ELR (cell line): ENCODE results near the gene TTYH3.

Source experiments
- DNase-seq: peaks from one replicate; pipeline ENCODE4 v3.0.0-alpha.2; 2015; ENCODE audit warnings: low read depth

TTYH3 gene

DNA sequence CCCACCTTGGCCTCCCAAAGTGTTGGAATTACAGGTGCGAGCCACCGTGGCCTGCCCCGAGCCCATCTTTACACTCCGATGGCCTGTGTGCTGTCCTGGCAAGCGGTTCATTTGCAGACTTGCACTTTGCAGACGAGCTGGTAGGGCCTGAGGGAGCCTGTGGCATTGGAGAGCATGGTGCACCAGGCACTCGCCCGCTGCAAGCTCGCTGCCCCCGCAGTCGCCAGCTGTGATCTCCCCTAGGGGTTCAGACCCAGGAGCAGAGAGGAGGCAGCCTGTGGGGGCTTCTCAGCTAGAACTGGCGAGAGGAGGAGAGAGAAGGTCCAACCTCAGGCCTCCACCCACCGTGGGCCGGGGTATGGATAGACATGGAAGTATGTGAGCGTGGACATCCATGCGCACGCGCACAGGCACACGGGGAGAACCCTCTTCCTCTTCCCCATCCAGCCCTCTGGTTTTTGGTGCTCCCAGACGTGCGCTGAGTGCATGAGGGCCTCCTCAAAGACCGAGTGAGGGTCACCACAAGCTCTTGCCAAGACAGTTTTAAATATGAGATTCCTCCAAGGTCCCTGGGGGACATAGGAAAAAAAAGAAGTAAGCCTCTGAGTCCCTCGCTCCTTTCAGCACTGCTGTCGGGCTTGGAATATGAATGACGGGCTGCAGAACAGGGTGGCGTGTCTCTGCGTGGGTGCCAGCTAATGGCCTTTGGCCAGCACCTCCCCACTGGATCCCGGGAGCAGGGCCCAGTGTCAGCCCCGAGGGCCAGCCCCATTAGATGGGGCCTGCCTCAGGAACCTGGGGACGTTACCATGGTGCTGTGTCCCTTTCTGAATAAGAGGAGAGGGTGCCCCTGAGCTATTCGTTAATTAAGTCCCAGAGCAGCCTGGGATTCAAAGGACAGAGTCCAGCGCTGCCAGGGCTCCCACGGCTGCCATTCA lies 15.1 kb upstream of the TTYH3 start:
- DNase-seq: no peak

DNA sequence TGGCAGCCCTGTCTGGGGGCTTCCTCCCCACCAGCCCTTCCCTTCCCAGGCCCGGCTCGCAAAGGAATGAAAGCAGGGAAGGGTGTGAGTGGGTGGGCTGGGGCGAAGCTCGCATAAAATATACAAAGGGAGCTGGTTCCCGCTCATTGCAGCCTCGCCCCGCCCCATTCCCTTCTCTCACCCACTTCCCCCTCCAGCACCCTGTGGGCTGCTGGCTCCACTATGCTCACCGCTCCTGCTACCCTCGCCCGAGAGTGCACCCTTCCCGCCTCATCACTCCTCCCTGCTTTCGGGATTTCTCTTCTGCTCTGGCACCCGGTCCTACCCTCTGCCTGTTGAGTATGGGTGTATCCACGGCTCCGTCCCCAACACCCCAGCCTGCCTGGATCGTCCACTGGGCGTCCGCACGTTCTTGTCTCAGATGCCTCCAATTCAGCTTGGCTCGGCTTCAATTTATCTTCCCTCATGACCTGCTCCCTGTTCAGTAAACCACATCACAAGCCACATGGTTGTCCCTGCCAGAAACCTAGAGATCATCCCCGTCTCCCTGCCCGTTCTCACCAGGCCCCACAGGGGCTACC lies 14.4 kb upstream of the TTYH3 start:
- DNase-seq: no peak

DNA sequence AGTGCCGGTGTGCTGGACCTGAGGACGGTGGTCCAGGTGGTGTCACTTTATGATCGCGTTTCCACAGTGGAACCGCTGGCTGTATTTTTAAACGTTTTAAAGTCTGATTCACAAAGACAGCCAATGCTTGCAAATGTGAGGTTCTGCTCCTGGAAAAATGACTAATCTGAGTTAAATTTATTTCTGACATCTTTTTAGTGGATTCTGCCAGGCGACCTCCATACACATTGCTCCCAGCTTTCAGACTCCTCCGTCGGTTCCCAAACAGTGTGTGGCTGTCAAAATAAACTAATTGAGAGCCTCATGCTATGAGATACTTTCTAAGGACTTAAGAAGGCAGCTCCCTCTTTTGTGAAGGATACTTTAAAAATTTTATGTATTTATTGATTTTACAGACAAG lies 12.7 kb upstream of the TTYH3 start:
- DNase-seq: peak; percentile 33

DNA sequence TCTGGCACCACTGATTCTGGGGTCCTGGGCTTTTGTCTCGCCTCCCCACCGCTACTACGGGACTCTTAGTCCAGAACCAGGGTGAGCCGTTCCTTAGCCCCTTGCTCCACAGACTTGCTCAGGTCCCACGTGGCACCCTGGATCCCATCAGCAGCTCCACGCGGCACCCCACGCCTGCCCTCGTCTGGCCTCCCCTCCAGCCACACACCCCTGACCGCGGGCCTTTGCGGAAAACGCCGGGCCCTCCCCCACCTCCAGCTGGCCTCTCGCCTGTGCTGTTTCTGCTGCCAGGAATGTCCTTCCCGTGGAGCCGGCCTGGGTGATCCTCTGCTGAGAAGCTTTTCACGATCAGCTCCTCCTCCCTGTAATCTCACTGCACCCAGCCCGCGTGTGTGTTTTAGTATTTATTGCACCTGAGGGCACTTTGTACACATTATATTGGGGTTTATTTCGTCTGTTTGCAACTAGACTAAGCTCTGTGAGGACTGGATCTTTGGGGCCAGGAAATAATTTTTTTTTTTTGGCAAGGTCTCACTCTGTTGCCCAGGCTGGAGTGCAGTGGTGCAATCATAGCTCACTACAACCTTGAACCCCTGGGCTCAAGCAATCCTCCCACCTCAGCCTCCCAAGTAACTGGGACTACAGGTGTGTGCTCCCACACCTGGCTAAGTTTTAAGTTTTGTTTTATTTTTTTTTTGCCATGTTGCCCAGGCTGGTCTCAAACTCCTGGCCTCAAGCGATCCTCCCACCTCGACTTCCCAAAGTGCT lies 10.5 kb upstream of the TTYH3 start:
- DNase-seq: peak; percentile 23

DNA sequence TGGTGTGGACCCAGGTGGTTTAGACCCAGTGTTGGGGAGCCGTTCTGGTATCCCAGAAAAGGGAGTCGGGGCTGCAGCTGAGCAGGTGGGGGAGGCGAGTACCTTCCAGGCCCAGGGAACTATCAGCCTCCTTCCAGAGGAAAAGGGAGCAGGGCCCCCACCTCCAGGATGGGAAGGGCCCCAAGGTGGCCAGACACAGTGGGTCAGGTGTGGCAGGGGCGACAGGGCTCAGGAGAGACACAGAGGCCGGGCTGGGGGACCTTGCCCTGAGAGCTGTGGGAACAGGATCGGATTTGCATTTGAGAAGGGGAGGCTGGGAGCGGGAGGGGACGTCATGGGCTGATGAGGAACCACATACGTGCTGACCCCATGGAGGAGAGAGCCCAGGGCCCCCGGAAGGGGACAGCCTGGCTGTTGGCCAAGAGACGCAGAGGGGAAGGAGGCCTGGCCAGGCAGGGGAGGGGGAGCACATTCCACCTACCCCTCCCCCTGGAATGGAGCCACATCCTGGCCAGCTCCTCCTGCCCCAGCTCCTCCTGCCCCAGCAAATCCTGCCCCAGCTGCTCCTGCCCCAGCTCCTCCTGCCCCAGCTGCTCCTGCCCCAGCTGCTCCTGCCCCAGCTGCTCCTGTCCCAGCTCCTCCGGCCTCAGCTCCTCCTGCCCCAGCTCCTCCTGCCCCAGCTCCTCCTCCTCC lies 9.7 kb upstream of the TTYH3 start:
- no peak for DNase-seq

DNA sequence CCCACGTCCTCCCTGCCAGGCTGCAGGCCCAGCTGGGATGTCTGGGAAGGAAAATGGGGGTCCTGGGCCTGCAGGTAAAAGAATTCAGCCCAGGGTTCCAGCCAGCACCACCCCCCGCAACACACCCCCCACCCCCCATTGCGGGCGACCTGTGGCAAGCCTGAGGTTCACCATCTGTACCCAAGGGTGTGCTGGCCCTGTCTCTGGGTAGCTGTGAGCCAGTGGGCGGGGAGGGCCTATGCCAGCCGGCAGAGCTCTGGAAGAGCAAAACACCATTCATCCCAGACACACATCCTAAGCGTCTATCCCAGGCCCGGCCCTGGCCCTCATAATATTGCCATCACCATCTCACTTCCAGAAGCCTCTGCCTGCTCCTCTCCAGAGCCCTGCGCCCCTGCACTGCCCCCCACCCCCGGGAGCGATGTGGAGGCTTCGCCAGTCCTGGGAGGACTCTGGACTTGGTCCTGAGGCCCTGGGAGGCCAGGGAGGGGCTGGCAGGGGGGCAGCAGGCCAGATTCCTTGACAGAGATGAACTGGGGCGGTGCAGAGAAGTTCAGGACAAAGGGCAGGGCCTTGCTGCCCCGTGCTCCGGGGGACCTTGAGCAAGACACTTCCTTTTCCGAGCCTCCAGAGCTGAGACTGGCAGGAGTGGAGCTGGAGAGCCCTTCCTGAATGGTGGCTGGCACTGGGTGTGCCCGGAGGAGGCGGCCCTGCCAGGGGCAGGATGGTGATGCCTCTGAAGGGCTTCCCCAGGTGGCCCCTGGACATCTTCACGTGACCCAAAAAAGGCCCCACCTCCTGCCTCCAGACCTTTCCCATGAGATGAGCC lies 8.7 kb upstream of the TTYH3 start:
- no peak for DNase-seq

DNA sequence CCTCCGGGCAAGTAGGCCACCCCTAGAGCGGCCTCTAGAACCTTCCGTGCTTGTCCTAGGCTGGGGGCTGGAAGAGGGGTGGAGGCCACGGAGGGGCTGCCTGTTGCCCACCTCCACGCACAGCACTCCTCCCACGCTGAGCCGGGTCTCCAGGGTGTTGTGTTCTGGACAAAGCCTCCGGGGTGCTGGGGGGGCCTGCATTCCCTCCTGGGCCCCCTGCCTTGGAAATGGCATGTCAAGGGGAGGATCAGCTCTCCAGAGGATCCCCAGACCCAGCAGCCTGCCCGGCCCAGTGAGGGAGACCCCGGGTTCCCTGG lies 8.1 kb upstream of the TTYH3 start:
- no peak for DNase-seq

DNA sequence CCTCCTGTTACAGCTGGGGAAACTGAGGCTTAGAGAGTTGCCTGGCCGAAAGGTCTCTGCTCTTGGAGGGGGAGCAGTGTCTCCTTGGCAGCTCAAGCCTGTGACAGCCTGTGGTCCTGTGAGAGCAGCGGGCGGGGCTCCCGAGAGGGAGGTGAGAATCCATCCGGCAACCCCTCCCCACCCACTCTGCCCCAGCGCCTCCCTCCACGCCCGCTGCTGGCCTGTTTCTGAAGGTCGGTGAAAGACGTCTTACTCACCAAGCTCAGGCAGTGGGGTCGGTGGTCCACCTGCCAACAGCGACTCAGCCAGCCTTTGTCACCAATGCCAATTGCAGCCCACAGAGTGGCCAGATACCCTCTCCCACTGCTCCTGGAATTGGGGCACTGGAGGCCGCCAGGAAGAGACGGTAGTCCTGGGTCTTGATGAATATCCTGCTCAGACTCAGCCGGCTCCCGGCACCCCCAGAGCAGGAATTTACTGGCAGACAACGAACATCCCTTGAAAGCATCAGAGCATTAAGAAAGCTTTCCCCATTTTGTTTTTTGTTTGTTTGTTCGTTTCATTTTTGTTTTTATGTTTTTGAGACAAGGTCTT lies 7.4 kb upstream of the TTYH3 start:
- DNase-seq: no peak

DNA sequence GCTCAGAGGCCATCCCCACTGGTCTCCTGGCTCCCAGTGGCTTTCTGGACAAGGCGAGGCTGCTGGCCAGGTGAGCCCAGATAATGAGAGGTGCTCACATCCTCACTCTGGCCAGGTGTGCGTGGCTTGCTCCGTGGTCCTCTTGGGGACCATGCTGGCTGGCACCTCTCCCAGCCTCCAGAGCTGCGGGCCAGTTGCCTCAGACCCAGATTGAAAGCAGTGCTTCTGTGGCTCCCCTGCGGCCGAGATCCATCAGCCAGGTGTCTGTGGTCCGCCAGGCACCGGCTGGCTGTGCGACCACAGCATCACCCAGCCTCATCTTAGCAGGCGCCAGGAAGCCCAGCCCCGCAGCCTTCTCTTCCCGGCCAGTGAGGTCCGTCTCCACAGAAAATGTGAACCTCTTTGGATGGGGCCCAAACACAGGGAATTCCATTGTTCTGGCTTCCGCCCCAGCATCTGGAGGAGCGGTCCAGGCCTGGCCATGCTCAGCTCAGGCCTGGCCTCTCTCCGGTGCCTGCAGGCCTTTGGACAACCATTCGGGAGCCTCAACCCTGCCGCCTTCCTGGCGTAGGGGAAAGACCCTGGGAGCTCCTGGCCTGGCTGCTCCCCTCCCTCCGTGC lies 5.2 kb upstream of the TTYH3 start:
- DNase-seq: no peak

DNA sequence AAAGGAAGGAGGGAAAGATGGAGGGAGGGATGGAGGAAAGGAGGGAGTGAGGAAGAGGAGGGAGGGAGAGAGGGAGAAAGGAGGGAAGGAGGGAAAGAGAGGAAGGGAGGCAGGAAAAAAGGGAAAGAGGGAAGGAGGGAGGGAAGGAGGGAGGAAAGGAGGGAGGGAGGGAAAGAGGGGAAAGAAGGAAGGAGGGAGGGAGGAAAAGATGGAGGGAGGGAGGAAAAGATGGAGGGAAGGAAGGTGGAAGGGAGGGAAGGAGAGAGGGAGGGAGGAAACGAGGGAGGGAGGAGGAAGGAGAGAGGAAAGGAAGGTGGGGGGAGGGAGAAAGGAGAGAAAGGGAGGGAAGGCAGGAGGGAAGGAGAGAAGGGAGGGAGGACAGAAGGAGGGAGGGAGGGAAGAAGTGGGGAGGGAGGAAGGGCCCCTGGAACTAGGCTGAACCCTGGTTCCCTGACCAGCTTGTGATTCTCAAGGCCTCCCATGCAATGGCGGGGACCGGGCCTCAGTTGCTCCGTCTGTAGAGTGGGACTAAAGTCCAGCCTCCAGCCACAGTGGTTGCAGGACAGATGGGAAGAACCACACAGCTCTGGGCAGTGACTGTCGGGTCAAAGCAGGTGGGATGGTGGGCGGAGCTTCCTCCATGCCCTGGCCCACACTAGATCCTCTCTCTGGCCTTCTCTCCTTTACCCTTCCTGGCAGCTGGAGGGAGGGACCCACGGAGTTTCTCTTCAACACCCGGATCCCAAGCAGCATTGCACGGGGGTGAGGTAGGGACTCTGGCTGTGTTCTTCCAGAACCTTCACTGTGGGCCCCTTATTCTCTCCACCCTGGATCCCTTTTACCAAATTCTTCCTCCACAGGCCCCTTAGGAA lies 4.3 kb upstream of the TTYH3 start:
- DNase-seq: no peak

DNA sequence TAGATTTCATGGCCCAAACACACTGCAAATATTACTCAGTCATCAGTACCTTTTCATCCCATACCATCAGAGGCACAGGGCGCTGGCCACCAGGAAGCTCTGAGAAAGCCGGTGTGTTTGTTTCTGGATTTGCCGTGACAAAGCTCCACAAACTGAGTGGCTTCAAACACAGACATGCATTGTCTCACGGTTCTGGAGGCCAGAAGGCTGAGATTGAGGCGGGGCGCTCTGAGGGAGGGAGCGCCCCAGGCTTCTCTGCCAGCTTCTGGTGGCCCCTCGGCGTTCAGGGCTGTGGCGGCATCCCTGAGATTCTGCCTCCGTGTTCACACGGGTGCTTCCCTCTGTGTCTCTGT lies 3.7 kb upstream of the TTYH3 start:
- no peak for DNase-seq

DNA sequence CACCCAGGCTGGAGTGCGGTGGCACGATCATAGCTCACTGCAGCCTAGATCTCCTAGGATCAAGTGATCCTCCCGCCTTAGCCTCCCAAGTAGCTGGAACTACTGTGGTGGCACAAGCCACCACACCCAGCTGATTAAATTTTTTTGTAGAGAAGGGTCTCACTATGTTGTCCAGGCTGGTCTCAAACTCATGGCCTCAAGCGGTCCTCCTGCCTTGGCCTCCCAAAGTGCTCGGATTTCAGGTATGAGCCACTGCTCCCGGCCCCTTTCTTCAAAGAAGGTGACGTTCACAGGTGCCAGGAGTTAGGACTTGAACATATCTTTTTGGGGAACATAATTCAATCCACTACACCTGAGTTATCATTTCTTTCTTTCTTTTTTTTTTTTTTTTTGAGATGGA lies 2.9 kb upstream of the TTYH3 start:
- no peak for DNase-seq

DNA sequence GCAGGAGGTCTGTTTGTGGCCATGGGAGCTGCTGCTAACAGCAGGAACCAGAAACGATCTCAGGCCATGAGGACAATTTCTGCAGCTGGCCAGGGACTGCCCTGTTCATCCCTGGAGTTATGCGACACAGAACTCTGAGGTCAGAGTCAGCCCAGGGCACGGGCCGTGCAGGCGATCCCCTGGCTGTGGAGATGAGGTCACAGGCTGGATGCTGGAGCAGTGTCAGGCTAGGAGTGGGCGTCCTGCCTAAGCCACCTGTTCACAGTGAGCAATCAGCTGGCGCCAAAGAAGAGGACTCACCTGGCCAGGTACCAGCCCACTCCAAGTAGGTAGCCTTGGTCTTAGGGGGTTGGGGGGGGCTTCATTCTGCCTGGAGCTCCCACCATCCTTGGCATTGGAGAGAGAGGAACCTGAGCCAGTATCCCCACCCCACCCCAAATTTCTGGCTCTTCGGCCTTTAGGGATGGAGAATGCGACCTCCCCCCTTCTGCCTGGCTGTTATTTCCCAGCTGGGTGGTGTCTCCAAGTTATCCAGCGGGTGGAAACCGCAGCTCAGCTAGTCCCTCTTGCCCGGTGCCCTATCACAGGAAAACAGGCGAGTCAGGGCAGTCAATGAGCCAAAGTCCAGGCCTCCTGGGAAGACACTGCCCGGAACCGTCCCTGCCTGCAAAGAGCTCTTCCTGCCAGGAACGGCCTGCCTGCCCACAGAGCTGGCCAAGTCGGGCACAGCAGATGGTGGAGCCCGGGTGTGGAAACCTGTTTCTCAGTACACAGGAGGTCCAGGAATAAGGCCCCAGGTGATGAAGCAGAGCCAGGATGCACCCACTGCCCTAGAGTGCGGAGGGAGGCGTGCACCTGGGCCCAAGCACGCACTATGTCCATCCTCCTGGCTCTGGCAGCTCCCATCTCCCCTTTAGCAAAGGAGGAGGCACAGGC lies 1.8 kb upstream of the TTYH3 start:
- peak; percentile 55 for DNase-seq

DNA sequence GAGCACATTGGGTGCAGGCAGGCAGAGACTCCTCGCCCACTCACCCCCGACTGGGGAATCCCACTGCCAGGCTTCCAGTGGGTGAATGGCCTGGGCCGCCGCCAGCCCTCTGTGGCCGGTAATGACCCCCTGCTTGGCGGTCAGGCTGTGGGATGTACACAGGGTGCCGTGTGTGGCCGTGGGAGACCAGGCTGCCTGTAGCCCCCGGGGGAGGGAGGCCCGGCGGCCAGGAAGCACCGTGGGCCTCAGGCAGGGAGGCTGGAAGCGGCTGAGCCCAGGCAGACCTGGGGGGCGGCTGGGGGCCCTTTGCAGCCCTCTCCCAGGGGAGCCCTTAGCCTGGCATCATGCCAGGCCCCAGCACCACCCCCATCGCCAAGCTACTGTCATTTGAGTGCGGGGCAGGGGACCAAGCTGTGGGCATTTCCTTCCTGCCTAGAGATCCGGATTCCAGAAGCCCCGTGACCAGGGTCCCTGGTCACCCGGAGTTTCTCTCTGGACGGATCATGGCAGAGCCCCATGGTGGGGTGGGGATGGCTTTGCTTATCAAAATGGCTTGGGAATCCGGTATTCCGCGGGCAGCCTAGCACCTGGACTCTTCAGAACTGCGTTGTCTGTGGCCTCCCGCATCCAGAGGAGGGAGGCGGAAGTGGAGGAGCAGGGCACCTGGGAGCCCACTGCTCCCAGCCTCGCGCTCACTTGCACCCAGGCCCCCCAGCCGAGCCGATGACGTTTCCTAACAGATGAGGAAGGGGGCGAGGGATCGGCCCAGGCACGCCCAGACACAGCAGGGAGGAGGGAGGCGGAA lies 1.1 kb downstream of the TTYH3 start:
- peak; percentile 74 for DNase-seq

DNA sequence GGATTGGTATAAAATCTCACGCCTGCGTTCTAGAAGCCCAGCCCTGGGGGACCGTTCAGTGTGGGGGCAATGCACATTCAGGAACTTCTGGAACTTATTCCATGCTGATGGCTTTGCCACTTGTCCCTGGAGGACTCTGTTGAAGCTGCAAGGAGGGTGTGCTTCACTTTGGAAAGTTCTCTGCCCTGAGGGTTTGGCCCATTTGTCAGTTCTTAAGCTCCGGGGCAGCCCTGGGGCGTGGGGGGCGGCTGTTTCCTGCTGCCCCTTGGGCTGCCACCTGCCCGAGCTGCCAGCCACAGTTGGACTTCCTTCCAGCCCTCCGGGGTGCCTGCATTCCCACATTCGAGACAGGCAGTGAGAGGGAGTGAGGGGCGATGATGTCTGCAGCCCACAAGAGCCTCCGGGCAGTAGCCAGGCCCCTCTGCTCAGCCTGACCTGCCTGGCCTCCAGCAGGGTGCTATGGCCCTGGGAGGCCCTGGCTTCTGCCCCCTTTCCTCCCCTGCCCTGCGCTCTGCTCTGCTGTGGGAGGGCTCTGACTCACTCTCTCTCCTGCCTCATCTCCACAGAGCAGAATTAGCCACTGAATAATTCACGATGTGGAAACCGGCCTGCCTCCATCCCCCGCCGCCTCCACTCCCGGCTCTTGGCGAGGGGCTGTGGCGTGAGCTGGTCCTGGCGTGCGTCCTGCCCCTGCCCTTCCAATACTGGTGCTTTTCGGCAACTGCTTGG lies 1.9 kb downstream of the TTYH3 start:
- peak; percentile 94 for DNase-seq

DNA sequence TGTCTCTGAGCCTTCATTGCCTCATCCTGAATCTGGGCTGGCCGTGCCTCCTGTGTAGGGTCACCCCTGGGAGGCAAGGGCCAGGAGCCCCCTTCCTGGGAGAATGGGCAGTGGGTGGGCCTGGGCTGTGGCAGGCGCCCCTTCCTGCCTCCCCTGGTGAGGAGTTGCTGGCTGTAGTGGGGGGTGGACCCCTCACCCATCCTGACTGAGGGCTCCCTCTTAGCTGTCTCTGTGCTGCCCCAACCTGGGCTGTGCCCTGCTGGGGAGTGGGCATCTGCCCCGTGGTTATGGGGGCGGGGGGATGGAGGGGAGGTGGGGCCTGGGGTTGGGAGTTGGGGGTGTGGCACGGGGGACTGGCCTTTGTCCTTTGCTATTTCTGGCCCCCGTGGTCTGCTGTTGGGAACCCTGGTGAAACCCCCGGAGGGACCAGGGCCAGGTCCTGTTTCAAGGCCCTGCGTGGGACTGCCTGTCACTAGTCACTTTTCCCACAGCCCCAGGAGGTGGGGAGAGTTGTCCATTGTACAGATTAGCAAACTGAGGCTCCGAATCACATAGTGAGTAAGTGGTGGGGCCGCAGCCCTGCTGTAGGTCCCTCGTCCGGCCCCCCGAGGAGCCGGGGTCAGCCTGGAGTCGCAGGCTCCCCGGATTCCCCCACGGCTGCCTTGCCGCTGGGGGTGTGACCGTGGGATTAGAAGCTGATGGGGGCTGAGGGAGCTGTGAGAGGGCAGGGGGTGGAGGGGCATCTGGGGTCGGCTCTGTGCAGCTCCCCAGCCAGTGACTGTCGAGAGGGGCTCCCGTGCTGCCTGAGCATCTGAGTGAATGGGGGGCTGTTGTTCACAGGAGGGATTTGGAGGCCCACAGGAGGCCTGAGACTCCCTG lies 2.7 kb downstream of the TTYH3 start:
- DNase-seq: no peak
